Measurements from ENCODE around the gene GALK2. TPM values are rescaled to one million over a fixed set of nuclear protein-coding genes. Genes with fewer than 3 reads are reported as not detected.
"Not testable (repeated sequence)": the region's sequence is repeated elsewhere in the genome, so short reads cannot be mapped to it uniquely, and the experiment has no call there.

Gene GALK2
- polyA plus RNA-seq, 1 donor (not counting 4 experiments of a cell fraction or from before 2014, with no cell fraction given), result 29.7 TPM

GRCh38 chr15:49171790-49172189 is 1.7 kb downstream of the GALK2 start:
- no peaks in the 10 kb centered on the region for H3K36me3 ChIP-seq (ENCODE audit: control insufficient read depth in 2 of 2, extremely low read depth in 1 of 2, insufficient read depth in 2 of 2, low read length in 2 of 2)
- no peak for FAIRE-seq
- H3K27me3 ChIP-seq (ENCODE audit: control insufficient read depth, extremely low read depth, insufficient read depth, low read length), result no peaks in the 10 kb centered on the region
- TF ChIP-seq EZH2 (IDR thresholded peaks at IDR 0.05; ENCODE audit: low read length) (no peak), CTCF (optimal IDR thresholded peaks at IDR 0.05 in 1 of 3, IDR thresholded peaks at IDR 0.05 in 1 of 3, conservative IDR thresholded peaks at IDR 0.05 in 1 of 3; ENCODE audit: extremely low read depth in 1 of 3, insufficient read depth in 2 of 3, low read length in 3 of 3) (no peak)
- H3K9me3 ChIP-seq (ENCODE audit: control insufficient read depth, low read depth, low read length), result no peaks in the 10 kb centered on the region
- H4K20me1 ChIP-seq (ENCODE audit: control insufficient read depth, extremely low read depth, insufficient read depth, low read length), result no peaks in the 10 kb centered on the region
- H3K4me2 ChIP-seq (ENCODE audit: control insufficient read depth, extremely low read depth, insufficient read depth, low read depth, low read length), result peak overlapping the region; percentile 73
- H3K4me1 ChIP-seq (ENCODE audit: control insufficient read depth, extremely low read depth, insufficient read depth, low read length), result peaks cover 13% of the 10 kb centered on the region
- dilution Hi-C loops (cut with MboI; ENCODE audit: extremely low pct_ligation_motif_present, low sequenced_read_pairs), result no loop called here
- H3K9ac ChIP-seq (ENCODE audit: control insufficient read depth, extremely low read depth, insufficient read depth, low read length), result no peak overlapping the region
- H3K4me3 ChIP-seq (ENCODE audit: control insufficient read depth in 2 of 3, extremely low read depth in 1 of 3, insufficient read depth in 2 of 3, low read depth in 1 of 3, low read length in 3 of 3), result peak overlapping the region in 1 of 3 experiments; percentile 93
- no peak overlapping the region for H2AFZ ChIP-seq (ENCODE audit: control insufficient read depth, low read length)
- H3K27ac ChIP-seq (ENCODE audit: control insufficient read depth, insufficient read depth, low read length), result no peak overlapping the region
- H3K9me1 ChIP-seq (ENCODE audit: control insufficient read depth, extremely low read depth, insufficient read depth, low read length), result no peaks in the 10 kb centered on the region
- H3K79me2 ChIP-seq (ENCODE audit: control insufficient read depth, insufficient read depth, low read length), result peaks cover 32% of the 10 kb centered on the region
- DNase-seq (ENCODE audit: low read depth, low spot score), result no peak

GRCh38 chr15:49174902-49175301 is 4.9 kb downstream of the GALK2 start:
- Histone ChIP-seq H3K27ac (ENCODE audit: control insufficient read depth, insufficient read depth, low read length) (no peak overlapping the region), H3K4me1 (ENCODE audit: control insufficient read depth, extremely low read depth, insufficient read depth, low read length) (peaks cover 7% of the 10 kb centered on the region), H3K9me3 (ENCODE audit: control insufficient read depth, low read depth, low read length) (no peaks in the 10 kb centered on the region), H2AFZ (ENCODE audit: control insufficient read depth, low read length) (no peak overlapping the region), H3K79me2 (ENCODE audit: control insufficient read depth, insufficient read depth, low read length) (peaks cover 38% of the 10 kb centered on the region), H3K9ac (ENCODE audit: control insufficient read depth, extremely low read depth, insufficient read depth, low read length) (no peak overlapping the region), H3K4me2 (ENCODE audit: control insufficient read depth, extremely low read depth, insufficient read depth, low read depth, low read length) (no peak overlapping the region), H3K4me3 (ENCODE audit: control insufficient read depth in 2 of 3, extremely low read depth in 1 of 3, insufficient read depth in 2 of 3, low read depth in 1 of 3, low read length in 3 of 3) (no peak overlapping the region), H3K9me1 (ENCODE audit: control insufficient read depth, extremely low read depth, insufficient read depth, low read length) (no peaks in the 10 kb centered on the region), H3K27me3 (ENCODE audit: control insufficient read depth, extremely low read depth, insufficient read depth, low read length) (no peaks in the 10 kb centered on the region), H4K20me1 (ENCODE audit: control insufficient read depth, extremely low read depth, insufficient read depth, low read length) (no peaks in the 10 kb centered on the region), H3K36me3 (ENCODE audit: control insufficient read depth in 2 of 2, extremely low read depth in 1 of 2, insufficient read depth in 2 of 2, low read length in 2 of 2) (no peaks in the 10 kb centered on the region)
- TF ChIP-seq EZH2 (IDR thresholded peaks at IDR 0.05; ENCODE audit: low read length) (no peak), CTCF (optimal IDR thresholded peaks at IDR 0.05 in 1 of 3, IDR thresholded peaks at IDR 0.05 in 1 of 3, conservative IDR thresholded peaks at IDR 0.05 in 1 of 3; ENCODE audit: extremely low read depth in 1 of 3, insufficient read depth in 2 of 3, low read length in 3 of 3) (no peak)
- dilution Hi-C loops (cut with MboI; ENCODE audit: extremely low pct_ligation_motif_present, low sequenced_read_pairs), result no loop called here
- no peak for DNase-seq (ENCODE audit: low read depth, low spot score)
- FAIRE-seq, result no peak

GRCh38 chr15:49175582-49176397 is 5.7 kb downstream of the GALK2 start:
- H3K4me2 ChIP-seq (ENCODE audit: control insufficient read depth, extremely low read depth, insufficient read depth, low read depth, low read length); DNase-seq (ENCODE audit: low read depth, low spot score); H3K9ac ChIP-seq (ENCODE audit: control insufficient read depth, extremely low read depth, insufficient read depth, low read length); H3K9me1 ChIP-seq (ENCODE audit: control insufficient read depth, extremely low read depth, insufficient read depth, low read length); H3K27ac ChIP-seq (ENCODE audit: control insufficient read depth, insufficient read depth, low read length); H3K4me3 ChIP-seq (ENCODE audit: control insufficient read depth in 2 of 3, extremely low read depth in 1 of 3, insufficient read depth in 2 of 3, low read depth in 1 of 3, low read length in 3 of 3); H4K20me1 ChIP-seq (ENCODE audit: control insufficient read depth, extremely low read depth, insufficient read depth, low read length); dilution Hi-C loops (cut with MboI; ENCODE audit: extremely low pct_ligation_motif_present, low sequenced_read_pairs); H3K9me3 ChIP-seq (ENCODE audit: control insufficient read depth, low read depth, low read length); FAIRE-seq; H3K27me3 ChIP-seq (ENCODE audit: control insufficient read depth, extremely low read depth, insufficient read depth, low read length); H3K4me1 ChIP-seq (ENCODE audit: control insufficient read depth, extremely low read depth, insufficient read depth, low read length); H3K36me3 ChIP-seq (ENCODE audit: control insufficient read depth in 2 of 2, extremely low read depth in 1 of 2, insufficient read depth in 2 of 2, low read length in 2 of 2); H2AFZ ChIP-seq (ENCODE audit: control insufficient read depth, low read length): not testable (repeated sequence)
- peaks cover 38% of the 10 kb centered on the region for H3K79me2 ChIP-seq (ENCODE audit: control insufficient read depth, insufficient read depth, low read length)

All from keratinocyte (primary cell).